Activated B cell treated with CpG ODN at 0.5 μM for 24 hours (primary cell): Measurements from ENCODE around the gene SLC10A2. TPM values are rescaled to one million over a fixed set of nuclear protein-coding genes. Genes with fewer than 3 reads are reported as not detected.
A peak's percentile ranks its signal among the peaks of the same experiment; 100 is the strongest.

Experiments
- ATAC-seq: fragments of 200-7000 bp; cut with Tn5 transposase; one replicate; pipeline ENCODE4 v1.10.0; 2021; ENCODE audit warnings: low read depth, mild to moderate bottlenecking, moderate library complexity
- CTCF ChIA-PET: fragments of 350-600 bp; sonication (Branson Sonifier 250); formaldehyde crosslinking; loops from one replicate; lab custom pipeline; 2021; ENCODE audit warnings: antibody characterized with exemption; lab: Charles Lee
- POLR2A ChIA-PET: fragments of 350-600 bp; sonication (Branson Sonifier 250); formaldehyde crosslinking; loops from one replicate; lab custom pipeline; 2021; ENCODE audit warnings: antibody characterized with exemption; lab: Charles Lee
- DNase-seq: peaks from one replicate; pipeline ENCODE4 v3.0.0; 2022
- H3K27ac Mint-ChIP-seq: one replicate; pipeline ENCODE4 v1.8.0; 2020; ENCODE audit warnings: mixed read lengths
- H3K27me3 Mint-ChIP-seq: one replicate; pipeline ENCODE4 v1.8.0; 2021; ENCODE audit warnings: mixed read lengths
- H3K36me3 Mint-ChIP-seq: one replicate; pipeline ENCODE4 v1.8.0; 2021; ENCODE audit warnings: low read depth, mixed read lengths
- H3K4me1 Mint-ChIP-seq: one replicate; pipeline ENCODE4 v1.8.0; 2021; ENCODE audit warnings: mixed read lengths
- H3K4me3 Mint-ChIP-seq: one replicate; pipeline ENCODE4 v1.8.0; 2020; ENCODE audit warnings: mild to moderate bottlenecking, mixed read lengths
- H3K9me3 Mint-ChIP-seq: one replicate; pipeline ENCODE4 v1.8.0; 2020; ENCODE audit warnings: mixed read lengths
- intact Hi-C: fragments of 100-400 bp; cut with micrococcal nuclease; formaldehyde crosslinking; loops from one replicate; pipeline ENCODE4 v1.15.1; 2024
- total RNA-seq: library from RNA; stranded (reverse); gene quantifications from 2 replicates; pipeline ENCODE4 v1.2.3, GENCODE V29; 2022
- TF ChIP-seq, protein P1 (sequence below): fragments of 200-600 bp; IDR thresholded peaks from one replicate; pipeline ENCODE4 v1.8.0; 2022; ENCODE audit warnings: antibody characterized with exemption, mild to moderate bottlenecking

The SLC10A2 gene
- total RNA-seq, 1 donor from 2014 or later, result not detected

- CTCF ChIA-PET, result no interaction called here
- TF ChIP-seq, protein P1, sequence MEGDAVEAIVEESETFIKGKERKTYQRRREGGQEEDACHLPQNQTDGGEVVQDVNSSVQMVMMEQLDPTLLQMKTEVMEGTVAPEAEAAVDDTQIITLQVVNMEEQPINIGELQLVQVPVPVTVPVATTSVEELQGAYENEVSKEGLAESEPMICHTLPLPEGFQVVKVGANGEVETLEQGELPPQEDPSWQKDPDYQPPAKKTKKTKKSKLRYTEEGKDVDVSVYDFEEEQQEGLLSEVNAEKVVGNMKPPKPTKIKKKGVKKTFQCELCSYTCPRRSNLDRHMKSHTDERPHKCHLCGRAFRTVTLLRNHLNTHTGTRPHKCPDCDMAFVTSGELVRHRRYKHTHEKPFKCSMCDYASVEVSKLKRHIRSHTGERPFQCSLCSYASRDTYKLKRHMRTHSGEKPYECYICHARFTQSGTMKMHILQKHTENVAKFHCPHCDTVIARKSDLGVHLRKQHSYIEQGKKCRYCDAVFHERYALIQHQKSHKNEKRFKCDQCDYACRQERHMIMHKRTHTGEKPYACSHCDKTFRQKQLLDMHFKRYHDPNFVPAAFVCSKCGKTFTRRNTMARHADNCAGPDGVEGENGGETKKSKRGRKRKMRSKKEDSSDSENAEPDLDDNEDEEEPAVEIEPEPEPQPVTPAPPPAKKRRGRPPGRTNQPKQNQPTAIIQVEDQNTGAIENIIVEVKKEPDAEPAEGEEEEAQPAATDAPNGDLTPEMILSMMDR, result no peak
- Mint-ChIP-seq H3K4me3 (no peak overlapping the region), H3K9me3 (peaks cover 7% of the 10 kb centered on the region), H3K36me3 (no peaks in the 10 kb centered on the region), H3K27ac (peak overlapping the region; percentile 8), H3K4me1 (peaks cover 40% of the 10 kb centered on the region), H3K27me3 (no peaks in the 10 kb centered on the region)
- ATAC-seq, result no peak
- DNase-seq, result no peak
- intact Hi-C loops, result no loop called here
- POLR2A ChIA-PET, result no interaction called here
These were observed 61.4 kb downstream of the SLC10A2 start for GRCh38 chr13:103004661-103005345.

- H3K4me3 Mint-ChIP-seq, result no peak overlapping the region
- ATAC-seq (no peak), DNase-seq (no peak)
- POLR2A ChIA-PET, result no interaction called here
- peaks cover 7% of the 10 kb centered on the region for H3K9me3 Mint-ChIP-seq
- H3K36me3 Mint-ChIP-seq, result no peaks in the 10 kb centered on the region
- CTCF ChIA-PET, result no interaction called here
- H3K4me1 Mint-ChIP-seq, result peaks cover 37% of the 10 kb centered on the region
- TF ChIP-seq, protein P1, result no peak
- intact Hi-C loops, result no loop called here
- no peak overlapping the region for H3K27ac Mint-ChIP-seq
- H3K27me3 Mint-ChIP-seq, result no peaks in the 10 kb centered on the region
These were observed 62.6 kb downstream of the SLC10A2 start for GRCh38 chr13:103003631-103004030.

DNA sequence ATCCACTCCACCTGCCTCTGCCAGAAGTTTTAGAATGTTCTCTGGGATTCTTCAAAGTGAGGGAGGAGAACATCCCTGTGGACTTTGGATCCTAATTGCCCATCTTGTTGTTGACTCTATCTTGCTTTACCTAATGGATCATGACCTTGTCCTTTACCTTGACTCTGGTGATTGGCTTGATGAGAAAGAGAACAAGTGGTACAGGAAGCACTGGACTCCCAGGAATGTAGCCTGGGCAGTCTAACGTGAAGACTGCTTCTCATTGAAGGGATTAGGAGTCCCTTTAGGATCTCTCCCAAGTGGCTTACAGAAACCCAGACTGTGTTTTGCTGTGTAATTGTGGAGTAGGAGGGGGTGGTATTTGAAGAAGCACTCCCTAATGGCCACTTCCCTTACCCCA lies 63.9 kb downstream of the SLC10A2 start:
- Mint-ChIP-seq H3K4me1 (peaks cover 25% of the 10 kb centered on the region), H3K9me3 (peaks cover 7% of the 10 kb centered on the region), H3K36me3 (no peaks in the 10 kb centered on the region), H3K27ac (no peak overlapping the region), H3K27me3 (no peaks in the 10 kb centered on the region), H3K4me3 (no peak overlapping the region)
- ATAC-seq (no peak), DNase-seq (no peak)
- ChIA-PET POLR2A (no interaction called here), CTCF (no interaction called here)
- TF ChIP-seq, protein P1, result no peak
- intact Hi-C loops, result no loop called here

DNA sequence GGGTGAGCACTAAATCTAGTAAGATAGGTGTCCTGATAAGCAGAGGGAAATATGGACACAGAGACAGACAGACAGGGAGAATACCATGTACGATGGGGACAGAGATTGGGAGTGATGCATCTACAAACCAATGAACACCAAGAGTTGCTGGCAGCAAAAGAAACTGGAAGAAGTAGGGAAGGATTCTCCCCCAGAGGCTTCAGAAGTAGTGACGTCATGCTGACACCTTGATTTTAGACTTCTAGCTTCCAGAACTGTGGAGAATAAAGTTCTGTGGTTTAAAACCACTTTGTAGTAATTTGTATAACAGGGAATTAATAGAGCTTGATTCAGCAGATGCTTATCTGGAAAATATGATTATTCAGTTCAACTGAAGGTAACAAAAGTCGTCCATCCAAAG lies 66.1 kb downstream of the SLC10A2 start:
- Mint-ChIP-seq H3K9me3 (peaks cover 13% of the 10 kb centered on the region), H3K27me3 (no peaks in the 10 kb centered on the region), H3K36me3 (no peaks in the 10 kb centered on the region), H3K27ac (no peak overlapping the region), H3K4me3 (no peak overlapping the region), H3K4me1 (peaks cover 12% of the 10 kb centered on the region)
- POLR2A ChIA-PET, result no interaction called here
- CTCF ChIA-PET, result no interaction called here
- no peak for DNase-seq
- no peak for ATAC-seq
- TF ChIP-seq, protein P1, result no peak
- intact Hi-C loops, result no loop called here

DNA sequence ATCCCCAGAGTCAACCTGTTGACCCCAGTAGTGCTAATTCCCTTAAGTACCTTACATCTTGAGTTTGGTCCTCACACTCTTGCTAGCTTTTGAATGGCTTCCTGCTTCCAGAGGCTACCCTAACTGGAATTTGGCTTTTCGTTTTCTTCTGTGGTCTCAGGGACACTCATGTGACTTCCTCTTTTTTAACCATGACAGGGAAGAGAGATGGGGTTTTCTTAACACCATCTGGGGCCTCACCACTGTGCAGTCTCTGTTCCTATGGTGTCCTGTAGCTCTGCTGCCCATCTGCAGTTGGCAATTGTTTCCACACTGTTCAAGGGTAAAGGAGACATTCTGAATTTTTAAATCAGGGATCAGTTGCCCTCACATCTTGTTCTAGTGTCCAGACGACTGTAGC lies 66.7 kb downstream of the SLC10A2 start:
- Mint-ChIP-seq H3K9me3 (peaks cover 15% of the 10 kb centered on the region), H3K27ac (no peak overlapping the region), H3K4me1 (peaks cover 12% of the 10 kb centered on the region), H3K4me3 (no peak overlapping the region), H3K27me3 (no peaks in the 10 kb centered on the region), H3K36me3 (no peaks in the 10 kb centered on the region)
- ATAC-seq (no peak), DNase-seq (no peak)
- TF ChIP-seq, protein P1, result no peak
- intact Hi-C loops, result no loop called here
- ChIA-PET POLR2A (no interaction called here), CTCF (no interaction called here)

Other genes with a start within 250 kb of the SLC10A2 start
- 62.8 and 74.3 TPM in 2 replicates for gene ERCC5, start 220.4 kb downstream of the SLC10A2 start, total RNA-seq